Gastrocnemius medialis (tissue), 4 donors: ENCODE measurements around the gene TXNL4A.

ENCODE experiments used
- CTCF ChIP-seq, 5 experiments: fragments of 450-650 bp in 3 of 5; fragments of 200-600 bp in 2 of 5; sonication (generic) in 2 of 5; IDR thresholded peaks in 4 of 5; conservative IDR thresholded peaks in 1 of 5; 1 replicate in 4 of 5; 2 replicates in 1 of 5; pipeline ENCODE4 v1.5.1; 2016 to 2019; ENCODE audit warnings: antibody characterized with exemption in 5 of 5, mild to moderate bottlenecking in 3 of 5, moderate library complexity in 3 of 5
- POLR2A ChIP-seq, 2 donors: fragments of 450-650 bp; IDR thresholded peaks; one replicate each; pipeline ENCODE4 v1.6.1; 2017; ENCODE audit warnings: antibody characterized with exemption in 2 of 2, mild to moderate bottlenecking in 2 of 2, moderate library complexity in 2 of 2

GRCh38 chr18:79973517-79973916 lies 14.8 kb downstream of the TXNL4A start:
- TF ChIP-seq POLR2A (IDR thresholded peaks at IDR 0.05): no peak
- TF ChIP-seq CTCF (IDR thresholded peaks at IDR 0.05 in 4 of 5, conservative IDR thresholded peaks at IDR 0.05 in 1 of 5): no peak
